GM12891 (cell line): ENCODE data around the gene POLN.

ENCODE experiments used
- DNase-seq: peaks from one replicate; pipeline ENCODE4 v3.0.0; 2011; ENCODE audit warnings: low spot score; ENCODE audit not compliant: insufficient read length
- FAIRE-seq: peaks from 2 replicates; lab custom pipeline; 2011; peaks lifted over from hg19 to GRCh38; lab: Jason Lieb, UNC
- PAX5 ChIP-seq: IDR thresholded peaks from 2 replicates; pipeline ENCODE4 v1.6.1; 2011; ENCODE audit warnings: low read length, moderate library complexity, mild to moderate bottlenecking; ENCODE audit not compliant: insufficient read depth, severe bottlenecking
- POLR2A ChIP-seq: IDR thresholded peaks from 2 replicates; pipeline ENCODE4 v1.6.1; 2011; ENCODE audit warnings: low read depth, low read length, control low read depth
- POLR2AphosphoS5 ChIP-seq: IDR thresholded peaks from 2 replicates; pipeline ENCODE4 v1.6.1; 2011; ENCODE audit warnings: low read depth, low read length, control low read depth
- POU2F2 ChIP-seq: IDR thresholded peaks from 2 replicates; pipeline ENCODE4 v1.6.1; 2011; ENCODE audit warnings: low read depth, mild to moderate bottlenecking, control low read depth, low read length, moderate library complexity
- SPI1 ChIP-seq: IDR thresholded peaks from 2 replicates; pipeline ENCODE4 v1.6.1; 2011; ENCODE audit warnings: low read depth, low read length, control low read depth
- TAF1 ChIP-seq: IDR thresholded peaks from 2 replicates; pipeline ENCODE4 v1.6.1; 2011; ENCODE audit warnings: low read depth, low read length, control low read depth

POLN gene

GRCh38 chr4:2252530-2253091, 10.7 kb upstream of the POLN start:
- peak; percentile 11 for DNase-seq
- TF ChIP-seq SPI1 (no peak), POU2F2 (no peak), TAF1 (no peak), POLR2AphosphoS5 (no peak), PAX5 (no peak), POLR2A (no peak)
- no peak for FAIRE-seq

GRCh38 chr4:2251795-2252529, 10.0 kb upstream of the POLN start:
- peak; percentile 13 for DNase-seq
- TF ChIP-seq POLR2AphosphoS5 (peak; percentile 2; the same call in 1 of the 2 replicates), SPI1 (no peak)
- no peak for FAIRE-seq

GRCh38 chr4:2251073-2251794, 9.3 kb upstream of the POLN start:
- TF ChIP-seq POU2F2 = no peak
- TF ChIP-seq POLR2A = no peak
- no peak for TF ChIP-seq TAF1
- TF ChIP-seq SPI1 = no peak
- TF ChIP-seq POLR2AphosphoS5 = no peak
- no peak for TF ChIP-seq PAX5
- DNase-seq = peak; percentile 16
- no peak for FAIRE-seq

- peak; percentile 9 for DNase-seq
- no peak for FAIRE-seq
- TF ChIP-seq POLR2AphosphoS5 = no peak
- no peak for TF ChIP-seq SPI1
- no peak for TF ChIP-seq TAF1
- TF ChIP-seq PAX5 = no peak
- no peak for TF ChIP-seq POLR2A
- TF ChIP-seq POU2F2 = no peak
Observed at GRCh38 chr4:2250357-2251072, 8.6 kb upstream of the POLN start.

GRCh38 chr4:2249526-2250356, 7.8 kb upstream of the POLN start:
- TF ChIP-seq PAX5 (no peak), POLR2A (no peak), POLR2AphosphoS5 (no peak), POU2F2 (no peak), TAF1 (no peak), SPI1 (no peak)
- FAIRE-seq (no peak), DNase-seq (peak; percentile 20)

GRCh38 chr4:2248821-2249261, 6.9 kb upstream of the POLN start:
- peak; percentile 18 for DNase-seq
- FAIRE-seq = no peak
- no peak for TF ChIP-seq SPI1
- no peak for TF ChIP-seq POLR2A
- TF ChIP-seq PAX5 = no peak
- TF ChIP-seq TAF1 = no peak
- no peak for TF ChIP-seq POLR2AphosphoS5
- no peak for TF ChIP-seq POU2F2

- FAIRE-seq (no peak), DNase-seq (peak; percentile 11)
- TF ChIP-seq POLR2A = 0 out of 2 replicates have a peak, but pooled peaks have one; percentile 26
- TF ChIP-seq POU2F2 = no peak
- no peak for TF ChIP-seq TAF1
- TF ChIP-seq SPI1 = no peak
- TF ChIP-seq PAX5 = no peak
Observed at GRCh38 chr4:2248044-2248780, 6.3 kb upstream of the POLN start.
